A549 (cell line): ENCODE measurements around the gene FIBCD1. TPM values are rescaled to one million over a fixed set of nuclear protein-coding genes. Genes with fewer than 3 reads are reported as not detected.

Experiments used
- ATAC-seq, 2 experiments: fragments of 200-7000 bp in 1 of 2; fragments of >200 bp in 1 of 2; cut with Nextera tagmentation in 1 of 2; cut with Tn5 transposase in 1 of 2; 3 replicates each; pipeline versions ENCODE4 v1.8.0 to v1.9.1; 2018 to 2020; ENCODE audit warnings: mild to moderate bottlenecking in 1 of 2, moderate library complexity in 1 of 2
- CTCF ChIA-PET: fragments of 300-600 bp; sonication (Branson Sonifier 250); formaldehyde crosslinking; extraction: SDS; loops from one replicate; lab custom pipeline; 2021; ENCODE audit warnings: antibody characterized with exemption, inconsistent platforms; lab: Yijun Ruan, JAX
- POLR2A ChIA-PET: fragments of 350-600 bp; formaldehyde crosslinking; extraction: SDS; loops from one replicate; lab custom pipeline; 2021; ENCODE audit warnings: antibody characterized with exemption, inconsistent platforms; lab: Yijun Ruan, JAX
- DNase-seq, 2 experiments: peaks; one replicate each; pipeline versions ENCODE4 v3.0.0 to v3.0.0-alpha.2; 2011 to 2016; ENCODE audit warnings: low read depth in 1 of 2, low spot score in 1 of 2
- FAIRE-seq: peaks from 2 replicates; lab custom pipeline; 2011; peaks lifted over from hg19 to GRCh38; lab: Jason Lieb, UNC
- H3K27ac ChIP-seq, 2 experiments: fragments of >200 bp; sonication (Bioruptor Twin); formaldehyde crosslinking; 3 replicates each; pipeline ENCODE4 v1.5.1; 2016 to 2017
- H3K4me1 ChIP-seq: fragments of >200 bp; sonication (Bioruptor Twin); formaldehyde crosslinking; 3 replicates; pipeline ENCODE4 v1.6.1; 2016
- H3K4me2 ChIP-seq: fragments of >200 bp; sonication (Bioruptor Twin); formaldehyde crosslinking; 3 replicates; pipeline ENCODE4 v1.6.1; 2016
- H3K4me3 ChIP-seq: fragments of >200 bp; sonication (Bioruptor Twin); formaldehyde crosslinking; 3 replicates; pipeline ENCODE4 v1.5.1; 2016
- H3K9me3 ChIP-seq: fragments of >200 bp; sonication (Bioruptor Twin); formaldehyde crosslinking; 3 replicates; pipeline ENCODE4 v1.6.1; 2016
- CBX2 ChIP-seq: fragments of 200-600 bp; sonication (generic); IDR thresholded peaks from 2 replicates; pipeline ENCODE4 v1.6.1; 2016; ENCODE audit warnings: low read depth, mild to moderate bottlenecking, borderline replicate concordance
- CBX8 ChIP-seq: fragments of 200-600 bp; sonication (generic); IDR thresholded peaks from 2 replicates; pipeline ENCODE4 v1.6.1; 2016
- CHD2 ChIP-seq: fragments of 150-350 bp; IDR thresholded peaks from 2 replicates; pipeline ENCODE4 v1.6.1; 2014; ENCODE audit warnings: low read length; ENCODE audit not compliant: partially characterized antibody
- CHD4 ChIP-seq: fragments of 200-600 bp; sonication (generic); IDR thresholded peaks from 2 replicates; pipeline ENCODE4 v1.6.1; 2016; ENCODE audit warnings: antibody characterized with exemption, mild to moderate bottlenecking, borderline replicate concordance
- FOSB ChIP-seq: fragments of 250-450 bp; sonication (Bioruptor Pico); IDR thresholded peaks from 2 replicates; pipeline ENCODE4 v1.5.0; 2020; ENCODE audit warnings: mild to moderate bottlenecking, moderate library complexity
- FOXS1 ChIP-seq: fragments of 250-450 bp; sonication (Bioruptor Pico); IDR thresholded peaks from 2 replicates; pipeline ENCODE4 v1.5.0; 2020; ENCODE audit warnings: mild to moderate bottlenecking, moderate library complexity
- GATA3 ChIP-seq: IDR thresholded peaks from 2 replicates; pipeline ENCODE4 v1.6.1; 2012; ENCODE audit warnings: borderline replicate concordance
- HOXA7 ChIP-seq: fragments of 250-450 bp; sonication (Bioruptor Pico); IDR thresholded peaks from 2 replicates; pipeline ENCODE4 v1.5.0; 2020; ENCODE audit warnings: mild to moderate bottlenecking, moderate library complexity
- HOXB5 ChIP-seq: fragments of 250-450 bp; sonication (Bioruptor Pico); IDR thresholded peaks from 2 replicates; pipeline ENCODE4 v1.5.0; 2020; ENCODE audit warnings: mild to moderate bottlenecking, moderate library complexity
- JUN ChIP-seq, 2 experiments: fragments of >200 bp; sonication (Bioruptor Twin); formaldehyde crosslinking; IDR thresholded peaks; 2 replicates in 1 of 2; 3 replicates in 1 of 2; pipeline ENCODE4 v1.6.1; 2016 to 2017
- JUNB ChIP-seq: fragments of >200 bp; sonication (Bioruptor Twin); formaldehyde crosslinking; IDR thresholded peaks from 2 replicates; pipeline ENCODE4 v1.6.1; 2016
- KDM5A ChIP-seq: fragments of 200-600 bp; sonication (generic); IDR thresholded peaks from 2 replicates; pipeline ENCODE4 v1.6.1; 2016; ENCODE audit warnings: antibody characterized with exemption, mild to moderate bottlenecking
- NFE2L2 ChIP-seq: fragments of 150-350 bp; conservative IDR thresholded peaks from 2 replicates; pipeline ENCODE4 v1.6.1; 2014; ENCODE audit warnings: low read length
- PHF8 ChIP-seq: fragments of 200-600 bp; sonication (generic); IDR thresholded peaks from 2 replicates; pipeline ENCODE4 v1.6.1; 2016; ENCODE audit warnings: low read depth, mild to moderate bottlenecking, antibody characterized with exemption, moderate library complexity, borderline replicate concordance
- POLR2A ChIP-seq: IDR thresholded peaks from 2 replicates; pipeline ENCODE4 v1.6.1; 2012; ENCODE audit warnings: mild to moderate bottlenecking, low read length
- POLR2AphosphoS2 ChIP-seq: conservative IDR thresholded peaks from 2 replicates; pipeline ENCODE4 v1.6.1; 2012; ENCODE audit warnings: low read length, improper control_type of control experiment, inconsistent platforms
- RAD21 ChIP-seq, 2 experiments: fragments of >200 bp in 1 of 2; sonication (Bioruptor Twin) in 1 of 2; formaldehyde crosslinking in 1 of 2; IDR thresholded peaks in 1 of 2; conservative IDR thresholded peaks in 1 of 2; 2 replicates in 1 of 2; 3 replicates in 1 of 2; pipeline ENCODE4 v1.6.1; 2012 to 2018; ENCODE audit warnings: inconsistent platforms in 1 of 2
- RARB ChIP-seq: fragments of 250-450 bp; sonication (Bioruptor Pico); IDR thresholded peaks from 2 replicates; pipeline ENCODE4 v1.8.0; 2021; ENCODE audit warnings: mild to moderate bottlenecking, moderate library complexity
- RNF2 ChIP-seq: fragments of 200-600 bp; sonication (generic); IDR thresholded peaks from 2 replicates; pipeline ENCODE4 v1.6.1; 2016; ENCODE audit warnings: low read depth, mild to moderate bottlenecking, antibody characterized with exemption, moderate library complexity, borderline replicate concordance
- TFCP2L1 ChIP-seq: fragments of 250-450 bp; sonication (Bioruptor Pico); IDR thresholded peaks from 2 replicates; pipeline ENCODE4 v1.5.0; 2021; ENCODE audit warnings: mild to moderate bottlenecking
- TP53 ChIP-seq: fragments of 250-450 bp; sonication (Bioruptor Pico); IDR thresholded peaks from 2 replicates; pipeline ENCODE4 v1.5.0; 2021; ENCODE audit warnings: mild to moderate bottlenecking, moderate library complexity
- ZC3H11A ChIP-seq: fragments of 450-650 bp; IDR thresholded peaks from 2 replicates; pipeline ENCODE4 v1.6.1; 2014; ENCODE audit warnings: antibody characterized with exemption, mild to moderate bottlenecking
- ZFP36 ChIP-seq: fragments of 450-650 bp; IDR thresholded peaks from 2 replicates; pipeline ENCODE4 v1.6.1; 2014; ENCODE audit warnings: borderline replicate concordance; ENCODE audit not compliant: partially characterized antibody
- ZNF302 ChIP-seq: fragments of 250-450 bp; sonication (Bioruptor Pico); IDR thresholded peaks from 2 replicates; pipeline ENCODE4 v1.9.0; 2021; ENCODE audit warnings: inconsistent platforms, mild to moderate bottlenecking, moderate library complexity
- WGBS: methylation state at CpG from one replicate; pipeline ENCODE4 v1.1.6; 2017; ENCODE audit errors: missing lambda C conversion rate; 5-methylcytosine and 5-hydroxymethylcytosine counted together
- polyA plus RNA-seq, 4 experiments: library from polyadenylated mRNA; depleted of rRNA in 3 of 4; stranded (reverse); fragments of >200 nt; fragmentation: RNase III in 1 of 4; extraction: RNeasy Plus Mini Kit Qiagen cat#74134 plus additional on column Dnase treatment in 1 of 4; gene quantifications; 2 replicates in 3 of 4; 3 replicates in 1 of 4; pipeline ENCODE4 v1.2.3, GENCODE V29; 2011 to 2017
- TF ChIP-seq, protein P1 (sequence below): IDR thresholded peaks from 2 replicates; pipeline ENCODE4 v1.6.1; 2012
- TF ChIP-seq, protein P2 (sequence below): fragments of >200 bp; sonication (Bioruptor Twin); formaldehyde crosslinking; IDR thresholded peaks from 3 replicates; pipeline ENCODE4 v1.6.1; 2016
- TF ChIP-seq, protein P3 (sequence below): IDR thresholded peaks from 2 replicates; pipeline ENCODE4 v1.6.1; 2012; ENCODE audit warnings: low read depth, borderline replicate concordance

The FIBCD1 gene
- polyA plus RNA-seq, 2 of the 4 experiments (the other 2 are of a cell fraction), result 4.8 to 4.9 TPM

DNA sequence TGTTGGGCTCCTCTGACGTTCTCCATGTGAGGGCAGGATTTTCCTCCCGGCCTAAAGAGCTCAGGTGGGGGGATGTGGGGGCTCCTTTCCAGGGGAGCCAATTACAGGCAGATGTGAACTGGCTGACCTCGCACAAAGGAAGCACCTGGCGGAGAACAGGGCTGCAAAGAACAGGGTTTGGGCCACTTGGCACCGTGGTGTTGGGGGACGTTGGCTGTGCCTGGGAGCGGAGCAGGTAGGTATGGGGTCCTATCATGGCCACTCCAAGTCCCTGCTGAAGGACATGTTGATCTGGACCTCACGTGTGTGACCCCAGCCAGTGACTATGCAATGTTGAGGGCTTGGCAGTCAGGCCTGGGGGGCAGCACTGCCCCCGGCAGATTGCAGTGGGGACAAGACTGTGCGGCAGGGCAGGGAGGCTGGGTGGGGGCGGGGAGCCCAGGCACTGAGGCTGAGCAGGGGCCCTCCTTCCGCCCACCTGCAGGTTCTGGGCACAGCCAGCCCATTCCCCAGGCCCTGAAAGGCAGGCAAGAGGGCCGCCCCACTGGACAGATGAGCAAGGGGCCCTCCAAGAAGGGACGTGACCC, 19.4 kb downstream of the FIBCD1 start:
- WGBS, result 71% methylated on average over 9 of the region's 14 CpGs
- H3K4me3 ChIP-seq, result no peak overlapping the region
- H3K4me2 ChIP-seq, result no peak overlapping the region
- no peak for ATAC-seq
- no peak for DNase-seq
- TF ChIP-seq POLR2A, result no peak
- no peak for FAIRE-seq
- no peaks in the 10 kb centered on the region for H3K4me1 ChIP-seq
- ChIA-PET POLR2A (no interaction called here), CTCF (interaction anchor here (0.9 to 1.8 kb wide), 4 partner anchors 7 to 49 kb away, joined by 3 to 7 read pairs (median 4); no protein-coding TSS in a partner anchor)
- no peak overlapping the region for H3K27ac ChIP-seq
- no peaks in the 10 kb centered on the region for H3K9me3 ChIP-seq

DNA sequence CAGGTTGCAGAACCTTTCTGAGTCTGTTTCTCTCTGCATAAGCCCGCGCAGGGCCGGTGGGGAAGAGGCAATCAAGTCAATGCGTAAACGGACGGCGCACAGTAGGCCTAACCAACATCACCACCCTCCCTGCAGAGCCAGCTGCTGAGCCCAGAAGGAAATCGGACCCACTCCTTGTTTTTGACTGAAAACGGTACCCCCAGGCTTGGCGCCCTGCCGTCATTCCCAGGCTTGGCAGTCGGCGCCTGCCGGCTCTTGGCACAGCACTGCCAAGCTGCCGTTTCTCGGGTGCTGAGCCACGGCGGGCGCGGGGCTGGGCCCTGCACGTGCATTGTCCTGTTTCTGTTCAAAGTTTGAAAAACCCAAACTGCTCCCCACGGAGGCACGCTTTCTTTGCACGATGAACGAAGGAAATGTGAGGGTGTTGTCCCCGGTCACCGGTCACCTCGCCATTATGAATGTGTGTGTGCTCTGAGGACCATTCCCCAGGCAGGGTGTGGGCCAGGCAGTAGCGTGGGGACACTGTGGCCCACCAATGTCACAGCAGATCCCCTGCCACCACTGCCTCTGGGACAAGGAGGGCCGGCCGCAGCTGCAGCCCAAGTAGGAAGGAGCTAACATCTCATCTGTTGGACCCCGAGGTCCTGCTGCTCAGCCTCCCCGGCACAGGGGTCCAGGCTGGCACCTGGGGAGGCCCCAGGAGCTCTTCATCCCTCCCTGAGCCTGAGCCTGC, 20.1 kb downstream of the FIBCD1 start:
- Histone ChIP-seq H3K4me2 (no peak overlapping the region), H3K9me3 (no peaks in the 10 kb centered on the region), H3K4me1 (no peaks in the 10 kb centered on the region), H3K27ac (no peak overlapping the region), H3K4me3 (no peak overlapping the region)
- DNase-seq, result no peak
- CTCF ChIA-PET, result interaction anchor here (0.7 to 3.1 kb wide), 11 partner anchors 8 to 127 kb away, joined by 3 to 22 read pairs (median 3); no protein-coding TSS in a partner anchor
- no peak for FAIRE-seq
- TF ChIP-seq CHD4 (no peak), RARB (CRISPR knock-in tag) (no peak), TP53 (CRISPR knock-in tag) (no peak), FOXS1 (no peak), ZNF302 (no peak), CBX8 (no peak), RAD21 (conservative IDR thresholded peaks at IDR 0.05 in 1 of 2, IDR thresholded peaks at IDR 0.05 in 1 of 2) (no peak), CBX2 (no peak), ZC3H11A (no peak)
- ATAC-seq, result no peak
- WGBS, result 77% methylated on average over 31 of the region's 33 CpGs
- POLR2A ChIA-PET, result no interaction called here

GRCh38 chr9:130918101-130918825, 20.8 kb downstream of the FIBCD1 start:
- WGBS, result 62% methylated on average over 9 of the region's 9 CpGs
- CTCF ChIA-PET, result interaction anchor here (0.7 to 3.1 kb wide), 11 partner anchors 9 to 128 kb away, joined by 3 to 22 read pairs (median 4); no protein-coding TSS in a partner anchor
- no peak for ATAC-seq
- H3K4me1 ChIP-seq, result no peaks in the 10 kb centered on the region
- H3K4me2 ChIP-seq, result no peak overlapping the region
- no peaks in the 10 kb centered on the region for H3K9me3 ChIP-seq
- H3K27ac ChIP-seq, result no peak overlapping the region
- TF ChIP-seq JUN (IDR thresholded peaks at IDR 0.05), result no peak
- TF ChIP-seq ZNF302, result no peak
- no peak for TF ChIP-seq CHD2
- TF ChIP-seq FOSB (CRISPR knock-in tag), result no peak
- peak; percentile 85 for TF ChIP-seq ZFP36
- TF ChIP-seq RNF2, result no peak
- no peak for TF ChIP-seq PHF8
- no peak for DNase-seq
- FAIRE-seq, result no peak
- POLR2A ChIA-PET, result no interaction called here
- no peak overlapping the region for H3K4me3 ChIP-seq

DNA sequence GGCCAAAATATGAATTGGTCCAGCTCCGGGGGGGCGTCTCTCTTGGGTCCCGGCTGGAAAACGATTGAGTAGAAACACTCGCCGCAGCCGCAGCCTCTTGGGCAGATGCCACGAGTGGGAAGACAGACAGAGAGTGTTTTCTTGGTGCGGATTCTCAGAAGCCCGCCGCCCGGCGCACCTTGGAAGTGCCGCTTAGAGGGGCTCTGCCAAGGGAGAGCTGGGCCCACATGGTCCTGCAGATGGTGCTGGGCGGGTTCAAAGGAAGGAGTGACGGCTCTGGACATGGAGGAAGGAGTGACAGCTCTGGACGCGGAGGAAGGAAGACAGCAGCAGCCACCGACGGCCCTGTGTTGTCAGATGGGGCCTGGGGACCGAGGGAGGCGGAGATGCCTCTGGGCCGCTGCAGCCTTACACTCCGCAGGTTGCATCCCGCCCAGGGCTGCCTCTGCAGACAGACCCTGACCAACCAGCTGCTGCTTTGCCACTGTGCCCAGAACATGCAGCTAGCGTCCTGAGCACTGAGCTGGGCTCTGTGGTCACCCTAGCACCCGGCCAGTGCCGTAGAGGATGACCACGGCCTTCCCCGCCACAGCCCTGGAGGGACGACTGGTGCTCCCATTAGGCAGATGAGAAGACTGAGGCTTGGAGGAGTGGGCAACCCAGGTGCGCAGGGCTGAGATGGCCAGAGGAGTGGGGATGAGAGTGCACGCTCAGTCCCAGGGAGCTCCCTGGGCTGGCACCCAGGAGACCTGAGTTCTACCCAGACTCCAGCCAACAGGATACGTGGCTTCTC, 21.7 kb downstream of the FIBCD1 start:
- FAIRE-seq (no peak), ATAC-seq (no peak), DNase-seq (no peak)
- H3K27ac ChIP-seq, result no peak overlapping the region
- no peak overlapping the region for H3K4me3 ChIP-seq
- H3K4me1 ChIP-seq, result no peaks in the 10 kb centered on the region
- no peak overlapping the region for H3K4me2 ChIP-seq
- 82% methylated on average over 30 of the region's 34 CpGs for WGBS
- H3K9me3 ChIP-seq, result no peaks in the 10 kb centered on the region
- CTCF ChIA-PET, result interaction anchor here (0.6 to 3.1 kb wide), 10 partner anchors 10 to 430 kb away, joined by 3 to 22 read pairs (median 4); no protein-coding TSS in a partner anchor
- POLR2A ChIA-PET, result no interaction called here
- TF ChIP-seq, protein P1, sequence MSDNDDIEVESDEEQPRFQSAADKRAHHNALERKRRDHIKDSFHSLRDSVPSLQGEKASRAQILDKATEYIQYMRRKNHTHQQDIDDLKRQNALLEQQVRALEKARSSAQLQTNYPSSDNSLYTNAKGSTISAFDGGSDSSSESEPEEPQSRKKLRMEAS, result no peak
- TF ChIP-seq JUNB, result no peak
- TF ChIP-seq, protein P2, sequence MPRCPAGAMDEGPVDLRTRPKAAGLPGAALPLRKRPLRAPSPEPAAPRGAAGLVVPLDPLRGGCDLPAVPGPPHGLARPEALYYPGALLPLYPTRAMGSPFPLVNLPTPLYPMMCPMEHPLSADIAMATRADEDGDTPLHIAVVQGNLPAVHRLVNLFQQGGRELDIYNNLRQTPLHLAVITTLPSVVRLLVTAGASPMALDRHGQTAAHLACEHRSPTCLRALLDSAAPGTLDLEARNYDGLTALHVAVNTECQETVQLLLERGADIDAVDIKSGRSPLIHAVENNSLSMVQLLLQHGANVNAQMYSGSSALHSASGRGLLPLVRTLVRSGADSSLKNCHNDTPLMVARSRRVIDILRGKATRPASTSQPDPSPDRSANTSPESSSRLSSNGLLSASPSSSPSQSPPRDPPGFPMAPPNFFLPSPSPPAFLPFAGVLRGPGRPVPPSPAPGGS, result no peak
- no peak for TF ChIP-seq HOXA7 (CRISPR knock-in tag)
- TF ChIP-seq POLR2AphosphoS2, result no peak
- no peak for TF ChIP-seq JUN (IDR thresholded peaks at IDR 0.05)
- TF ChIP-seq, protein P3, sequence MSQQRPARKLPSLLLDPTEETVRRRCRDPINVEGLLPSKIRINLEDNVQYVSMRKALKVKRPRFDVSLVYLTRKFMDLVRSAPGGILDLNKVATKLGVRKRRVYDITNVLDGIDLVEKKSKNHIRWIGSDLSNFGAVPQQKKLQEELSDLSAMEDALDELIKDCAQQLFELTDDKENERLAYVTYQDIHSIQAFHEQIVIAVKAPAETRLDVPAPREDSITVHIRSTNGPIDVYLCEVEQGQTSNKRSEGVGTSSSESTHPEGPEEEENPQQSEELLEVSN, result no peak
- TF ChIP-seq TFCP2L1, result no peak
- no peak for TF ChIP-seq KDM5A
- no peak for TF ChIP-seq GATA3
- TF ChIP-seq HOXB5, result no peak
- TF ChIP-seq FOXS1, result no peak
- no peak for TF ChIP-seq NFE2L2
